ENCODE results near the gene HSD17B8. TPM values are rescaled to one million over a fixed set of nuclear protein-coding genes. Genes with fewer than 3 reads are reported as not detected.

HSD17B8 gene
- total RNA-seq, 1 experiment from 2014 or later, result 5.6 TPM

- no peak for DNase-seq (ENCODE audit: low read depth)
Observed at GRCh38 chr6:33191383-33192104, 12.9 kb upstream of the HSD17B8 start.

GRCh38 chr6:33192105-33192646 is 12.3 kb upstream of the HSD17B8 start, which contains the start of gene COL11A2:
Gene COL11A2, minus strand, starts transcription at chr6:33192467. Its CDS starts 227 bp downstream, at chr6:33192240.
- no peak for DNase-seq (ENCODE audit: low read depth)

- no peak for DNase-seq (ENCODE audit: low read depth)
Observed at GRCh38 chr6:33192671-33193602, 11.5 kb upstream of the HSD17B8 start.

- DNase-seq (ENCODE audit: low read depth), result no peak
Observed at GRCh38 chr6:33193619-33194018, 10.8 kb upstream of the HSD17B8 start.

- DNase-seq (ENCODE audit: low read depth), result no peak
Observed at GRCh38 chr6:33194431-33194979, 9.9 kb upstream of the HSD17B8 start.

- no peak for DNase-seq (ENCODE audit: low read depth)
Observed at GRCh38 chr6:33195304-33196165, 8.9 kb upstream of the HSD17B8 start.

GRCh38 chr6:33197431-33198048 is 6.9 kb upstream of the HSD17B8 start:
- peak; percentile 63 for DNase-seq (ENCODE audit: low read depth)

GRCh38 chr6:33198159-33198852 is 6.1 kb upstream of the HSD17B8 start:
- DNase-seq (ENCODE audit: low read depth), result no peak

GRCh38 chr6:33198853-33199436 is 5.5 kb upstream of the HSD17B8 start:
- DNase-seq (ENCODE audit: low read depth), result no peak

- peak; percentile 62 for DNase-seq (ENCODE audit: low read depth)
Observed at GRCh38 chr6:33199687-33200218, 4.7 kb upstream of the HSD17B8 start.

GRCh38 chr6:33200219-33201146 is 4.0 kb upstream of the HSD17B8 start, which contains the start of the genes RXRB and SLC39A7:
Gene RXRB, minus strand, starts transcription at chr6:33200665. Its CDS starts 189 bp downstream, at chr6:33200476.
Gene SLC39A7, plus strand, starts transcription at chr6:33200867. Its CDS starts 379 bp downstream, at chr6:33201246.
- DNase-seq (ENCODE audit: low read depth), result peak; percentile 98

GRCh38 chr6:33201147-33201545 is 3.3 kb upstream of the HSD17B8 start:
- DNase-seq (ENCODE audit: low read depth), result no peak

- no peak for DNase-seq (ENCODE audit: low read depth)
Observed at GRCh38 chr6:33201935-33202334, 2.5 kb upstream of the HSD17B8 start.

GRCh38 chr6:33202799-33203198 is 1.7 kb upstream of the HSD17B8 start:
- DNase-seq (ENCODE audit: low read depth), result no peak

GRCh38 chr6:33203443-33204164 is 851 bp upstream of the HSD17B8 start:
- no peak for DNase-seq (ENCODE audit: low read depth)

GRCh38 chr6:33204165-33204414 is 365 bp upstream of the HSD17B8 start:
- no peak for DNase-seq (ENCODE audit: low read depth)

Data from HT1080 (cell line).